HG02588 (cell line): Measurements from ENCODE around the gene YWHAG.
"Not testable (repeated sequence)": the region's sequence is repeated elsewhere in the genome, so short reads cannot be mapped to it uniquely, and the experiment has no call there.

Source experiments
- ATAC-seq: cut with Tn5 transposase; IDR thresholded peaks from one replicate; pipeline ENCODE4 v1.9.1; 2021; ENCODE audit warnings: mild to moderate bottlenecking, moderate library complexity; ENCODE audit not compliant: unreplicated experiment

YWHAG gene

DNA sequence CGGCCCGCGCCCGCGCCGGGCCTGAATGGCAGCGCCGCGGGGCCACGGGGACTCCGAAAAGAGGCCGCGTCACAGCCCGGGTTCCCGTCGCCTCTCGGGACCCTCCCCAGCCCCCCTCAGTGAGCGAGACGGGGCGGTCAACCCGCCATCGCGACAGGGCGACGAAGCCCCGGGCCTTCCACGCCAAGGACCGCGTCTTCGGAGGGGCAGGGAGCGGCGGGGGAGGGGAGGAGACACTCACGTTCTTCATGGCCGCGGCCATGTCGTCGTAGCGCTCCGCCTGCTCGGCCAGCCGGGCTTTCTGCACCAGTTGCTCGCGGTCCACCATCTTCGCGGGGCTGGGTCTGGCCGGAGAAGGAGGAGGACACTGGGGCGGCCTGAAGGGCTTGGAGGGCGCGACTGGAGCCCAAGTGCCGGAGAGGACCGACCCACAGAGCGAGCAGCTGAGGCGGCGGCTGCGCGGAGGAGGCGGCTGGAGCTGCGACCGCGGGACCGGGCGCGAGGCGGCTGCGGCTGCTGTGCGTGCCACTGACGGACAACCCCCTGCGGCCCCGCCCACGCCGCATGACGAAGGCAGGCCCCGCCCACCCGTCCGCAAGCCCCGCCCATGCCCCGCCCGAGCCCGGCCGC is at the start of gene YWHAG:
Gene YWHAG, minus strand, starts transcription at position 511 of the 630 bp plus-strand sequence. Its CDS starts 183 bp downstream, at position 328.
- ATAC-seq: peak; percentile 67

DNA sequence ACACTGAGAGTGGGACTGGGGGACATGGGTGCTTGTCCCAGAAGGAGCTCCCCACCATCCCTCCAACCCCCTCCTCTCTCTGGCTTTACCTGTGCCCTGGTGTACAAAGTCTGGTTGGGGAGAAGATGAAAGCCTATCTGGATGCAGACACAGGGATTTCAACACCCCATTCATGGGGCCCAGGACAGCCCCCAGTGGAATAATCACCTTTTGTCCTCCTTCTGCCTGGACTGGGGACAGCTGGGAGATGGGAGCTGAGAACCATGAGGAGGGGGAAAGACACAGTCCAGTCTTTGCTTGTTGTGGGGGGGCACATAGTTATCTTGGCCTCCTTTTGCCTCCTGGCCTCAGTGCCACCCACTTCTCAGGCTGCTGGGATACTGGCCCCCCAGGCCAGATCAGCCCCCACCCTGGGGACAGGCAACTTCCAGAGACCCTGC is 49.4 kb upstream of the YWHAG start:
- ATAC-seq: no peak

DNA sequence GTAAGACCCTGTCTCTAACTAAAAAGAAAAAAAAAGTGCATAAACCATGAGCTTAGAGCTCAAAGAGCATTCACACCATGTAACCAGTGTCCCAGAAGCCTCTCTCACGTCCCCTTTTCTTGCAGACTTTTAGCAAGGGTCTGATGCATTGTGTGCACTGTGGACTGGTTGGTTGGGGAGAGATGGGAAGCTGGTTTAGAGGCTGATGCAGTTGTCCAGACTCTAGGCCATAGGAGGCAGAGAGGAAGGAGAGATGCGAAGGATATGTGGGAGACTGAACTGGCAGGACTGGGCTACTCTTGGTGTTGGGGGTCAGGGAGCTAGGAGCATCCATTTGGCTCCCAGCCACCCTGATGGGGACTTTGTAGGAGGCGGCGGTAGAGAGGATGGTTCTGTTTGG is 48.9 kb upstream of the YWHAG start:
- no peak for ATAC-seq

DNA sequence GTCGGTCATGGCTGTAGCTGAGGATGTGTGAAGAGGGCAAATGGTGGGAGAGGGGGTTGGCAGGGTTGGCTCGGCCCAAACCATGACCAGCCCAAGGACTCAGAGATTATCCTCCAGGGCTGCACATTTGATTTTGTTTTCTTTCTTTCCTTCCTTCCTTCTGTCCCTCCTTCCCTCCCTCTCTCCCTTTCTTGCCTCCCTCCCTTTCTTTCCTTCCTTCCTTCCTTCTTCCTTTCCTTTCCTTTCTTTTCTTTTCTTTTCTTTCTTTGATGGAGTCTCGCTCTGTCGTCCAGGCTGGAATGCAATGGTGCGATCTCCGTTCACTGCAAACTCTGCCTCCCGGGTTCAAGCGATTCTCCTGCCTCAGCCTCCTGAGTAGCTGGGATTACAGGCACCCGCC is 46.9 kb upstream of the YWHAG start:
- no peak for ATAC-seq

DNA sequence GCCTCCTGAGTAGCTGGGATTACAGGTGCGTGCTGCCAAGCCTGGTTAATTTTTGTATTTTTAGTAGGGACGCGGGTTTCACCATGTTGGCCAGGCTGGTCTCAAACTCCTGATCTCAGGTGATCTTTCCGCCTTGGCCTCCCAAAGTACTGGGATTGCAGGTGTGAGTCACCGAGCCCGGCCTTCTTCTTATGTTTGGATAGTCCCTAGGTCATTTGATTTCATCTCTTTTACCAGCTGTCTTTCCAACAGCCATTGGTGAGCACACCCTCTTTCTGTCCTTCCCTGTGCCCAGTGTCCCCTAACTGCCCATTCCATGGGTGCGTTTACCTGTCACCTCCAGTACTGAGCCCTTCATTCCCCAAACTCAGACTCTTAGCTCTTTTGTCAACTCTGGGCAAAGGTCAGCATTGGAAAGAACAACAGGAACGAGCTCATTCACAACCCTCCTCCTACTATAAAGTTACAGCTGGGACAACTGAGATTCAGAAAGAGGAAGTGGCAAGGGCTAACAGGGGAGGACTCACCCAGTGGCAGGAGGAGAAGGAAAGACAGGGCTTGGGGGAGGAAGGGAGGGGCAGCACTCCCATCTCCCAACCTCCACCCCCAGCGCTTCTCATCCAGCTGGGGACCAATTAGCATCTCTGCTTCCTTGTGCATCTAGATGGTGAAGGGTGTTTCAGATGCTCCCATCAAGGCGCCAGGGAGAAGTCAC is 45.1 kb upstream of the YWHAG start:
- no peak for ATAC-seq

DNA sequence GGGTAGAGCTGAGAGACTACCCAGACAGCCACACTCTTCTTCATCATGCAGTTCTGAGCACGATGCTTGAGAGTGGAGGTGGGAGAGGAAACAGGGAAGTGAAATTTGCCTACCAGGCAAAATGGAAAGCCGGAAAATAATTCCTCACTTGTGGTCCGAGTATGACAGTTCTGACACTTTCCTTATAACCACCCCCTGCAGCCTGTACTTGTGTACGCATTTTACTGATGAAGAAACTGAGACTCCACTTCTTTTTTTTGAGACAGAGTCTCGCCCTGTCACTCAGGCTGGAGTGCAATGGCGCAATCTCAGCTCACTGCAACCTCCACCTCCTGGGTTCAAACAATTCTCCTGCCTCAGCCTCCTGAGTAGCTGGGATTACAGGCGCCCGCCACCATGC is 44.3 kb upstream of the YWHAG start:
- ATAC-seq: not testable (repeated sequence)

DNA sequence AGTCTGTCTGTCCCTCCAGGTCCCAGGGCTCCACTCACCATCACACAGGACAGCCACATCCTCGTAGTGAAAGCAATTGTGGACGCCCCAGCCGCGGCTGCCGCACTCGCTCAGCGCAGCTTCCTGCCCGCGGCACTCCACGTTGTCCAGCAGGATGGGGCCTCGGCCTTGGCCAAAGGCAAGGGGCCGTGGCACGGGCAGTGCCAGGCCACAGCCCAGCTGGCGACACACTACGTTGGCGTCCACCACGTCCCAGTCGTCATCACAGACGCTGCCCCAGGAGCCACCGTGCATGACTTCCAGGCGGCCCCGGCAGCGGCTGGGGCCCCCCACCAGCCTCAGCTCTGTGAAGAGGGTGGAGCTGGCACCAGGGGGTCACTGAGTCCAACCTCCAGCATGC is 41.5 kb upstream of the YWHAG start:
- no peak for ATAC-seq

DNA sequence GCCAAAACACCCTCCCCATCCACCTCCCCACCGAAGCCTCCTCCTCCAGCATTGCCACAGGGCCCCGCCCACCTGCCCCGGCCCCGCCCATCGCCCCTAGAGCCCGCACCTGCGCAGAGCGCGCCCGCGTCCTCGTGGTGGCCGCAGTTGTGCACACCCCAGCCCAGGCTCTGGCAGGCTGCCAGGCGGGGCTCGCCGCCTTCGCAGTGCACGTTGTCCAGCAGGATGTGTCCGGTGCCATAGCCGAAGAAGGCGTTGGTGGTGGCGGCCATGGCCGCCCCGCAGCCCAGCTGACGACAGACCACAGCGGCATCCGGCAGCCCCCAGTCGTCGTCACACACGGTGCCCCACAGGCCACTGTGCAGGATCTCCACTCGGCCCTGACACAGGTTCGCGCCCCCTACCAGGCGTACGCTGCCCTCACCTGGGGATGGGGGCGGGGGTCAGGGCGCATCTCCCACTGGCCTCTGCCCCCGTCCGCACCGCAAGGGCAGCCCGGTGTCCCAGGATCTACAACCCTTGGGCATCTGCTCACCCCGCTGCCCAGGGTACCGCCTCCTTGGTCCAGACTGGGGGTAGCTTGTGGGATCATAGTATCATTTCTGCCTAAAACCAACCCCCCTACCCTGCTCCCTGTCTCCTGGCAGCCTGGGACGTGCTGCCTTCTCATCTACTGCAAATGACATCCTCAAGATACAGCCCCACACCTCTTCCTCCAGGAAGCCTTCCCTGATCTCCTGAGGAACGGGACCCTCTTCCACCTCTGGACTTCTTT is 38.8 kb upstream of the YWHAG start:
- ATAC-seq: no peak

DNA sequence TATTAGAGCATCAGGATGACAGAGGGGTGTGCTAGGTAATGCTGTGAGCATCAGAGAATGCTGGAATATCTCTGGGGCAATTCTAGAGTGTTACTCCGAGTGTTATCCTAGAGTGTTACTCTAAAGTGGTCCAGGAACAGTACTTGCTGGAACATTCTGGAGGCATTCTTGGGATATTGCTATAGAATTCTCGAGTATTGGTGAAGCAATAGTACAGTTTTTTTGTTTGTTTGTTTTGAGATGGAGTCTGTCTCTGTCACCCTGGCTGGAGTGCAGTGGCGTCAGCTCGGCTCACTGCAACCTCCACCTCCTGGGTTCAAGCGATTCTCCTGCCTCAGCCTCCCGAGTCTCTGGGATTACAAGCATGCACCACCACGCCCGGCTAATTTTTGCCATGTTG is 38.1 kb upstream of the YWHAG start:
- ATAC-seq: no peak

DNA sequence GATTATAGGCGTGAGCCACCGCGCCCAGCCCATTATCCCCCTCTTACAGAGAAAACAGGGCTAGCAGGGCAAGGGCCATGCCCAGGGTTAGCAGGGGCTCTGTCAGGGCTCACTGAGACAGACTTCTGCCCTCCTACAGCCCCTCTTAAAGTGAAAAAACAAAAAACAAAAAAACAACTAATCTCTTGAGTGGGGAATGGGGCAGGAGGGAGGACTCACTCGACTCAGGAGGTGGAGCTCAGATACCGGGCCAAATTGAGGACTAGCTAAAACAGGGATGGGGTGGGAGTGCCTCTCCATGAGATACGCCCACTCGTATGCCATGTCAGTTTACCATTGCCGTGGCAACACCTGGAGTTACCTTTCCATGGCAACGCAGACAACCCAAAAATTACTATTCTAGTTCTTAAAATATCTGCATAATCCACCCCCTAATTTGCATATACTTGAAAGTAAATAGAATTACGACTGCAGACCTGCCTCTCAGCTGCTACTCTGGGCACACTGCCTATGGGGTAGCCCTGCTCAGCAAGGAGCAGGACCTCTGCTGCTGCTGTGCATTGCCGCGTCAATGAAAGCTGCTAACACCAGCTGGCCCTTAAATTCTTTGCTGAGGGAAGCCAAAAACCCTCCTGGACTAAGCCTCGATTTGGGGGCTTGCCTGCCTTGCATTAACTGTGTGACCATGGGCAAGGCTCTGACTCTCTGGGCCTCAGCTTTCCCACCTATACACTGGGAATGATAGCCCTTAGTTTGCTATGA is 37.4 kb upstream of the YWHAG start:
- ATAC-seq: no peak

DNA sequence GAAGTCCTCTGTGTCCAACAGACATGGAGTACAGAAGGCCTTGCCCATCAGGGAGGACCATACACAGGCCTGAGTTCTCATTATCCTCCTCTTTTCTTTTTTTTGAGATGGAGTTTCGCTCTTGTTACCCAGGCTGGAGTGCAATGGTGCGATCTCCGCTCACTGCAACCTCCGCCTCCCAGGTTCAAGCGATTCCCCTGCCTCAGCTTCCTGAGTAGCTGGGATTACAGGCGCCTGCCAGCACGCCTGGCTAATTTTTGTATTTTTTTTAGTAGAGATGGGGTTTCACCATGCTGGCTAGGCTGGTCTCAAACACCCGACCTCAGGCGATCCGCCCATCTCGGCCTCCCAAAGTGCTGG is 36.8 kb upstream of the YWHAG start:
- not testable (repeated sequence) for ATAC-seq

DNA sequence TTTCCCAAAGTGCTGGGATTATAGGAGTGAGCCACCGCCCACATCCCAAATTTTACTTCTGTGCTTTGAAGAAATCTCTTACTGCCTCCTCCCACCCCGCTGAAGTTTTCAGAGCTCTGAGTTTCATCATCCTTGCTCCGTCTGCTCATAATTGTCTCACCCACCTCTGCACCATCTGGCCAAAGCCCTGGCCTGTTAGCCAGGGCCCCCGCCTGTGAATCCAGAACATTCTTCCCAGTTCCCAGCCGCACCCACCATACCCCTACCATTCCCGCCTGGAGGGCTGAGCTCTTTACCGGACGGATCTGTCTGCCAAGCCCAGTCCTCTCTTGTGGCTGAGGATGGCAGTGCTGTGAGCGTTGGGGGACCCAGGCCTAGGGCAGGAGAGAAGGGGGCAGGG is 36.2 kb upstream of the YWHAG start:
- ATAC-seq: no peak

DNA sequence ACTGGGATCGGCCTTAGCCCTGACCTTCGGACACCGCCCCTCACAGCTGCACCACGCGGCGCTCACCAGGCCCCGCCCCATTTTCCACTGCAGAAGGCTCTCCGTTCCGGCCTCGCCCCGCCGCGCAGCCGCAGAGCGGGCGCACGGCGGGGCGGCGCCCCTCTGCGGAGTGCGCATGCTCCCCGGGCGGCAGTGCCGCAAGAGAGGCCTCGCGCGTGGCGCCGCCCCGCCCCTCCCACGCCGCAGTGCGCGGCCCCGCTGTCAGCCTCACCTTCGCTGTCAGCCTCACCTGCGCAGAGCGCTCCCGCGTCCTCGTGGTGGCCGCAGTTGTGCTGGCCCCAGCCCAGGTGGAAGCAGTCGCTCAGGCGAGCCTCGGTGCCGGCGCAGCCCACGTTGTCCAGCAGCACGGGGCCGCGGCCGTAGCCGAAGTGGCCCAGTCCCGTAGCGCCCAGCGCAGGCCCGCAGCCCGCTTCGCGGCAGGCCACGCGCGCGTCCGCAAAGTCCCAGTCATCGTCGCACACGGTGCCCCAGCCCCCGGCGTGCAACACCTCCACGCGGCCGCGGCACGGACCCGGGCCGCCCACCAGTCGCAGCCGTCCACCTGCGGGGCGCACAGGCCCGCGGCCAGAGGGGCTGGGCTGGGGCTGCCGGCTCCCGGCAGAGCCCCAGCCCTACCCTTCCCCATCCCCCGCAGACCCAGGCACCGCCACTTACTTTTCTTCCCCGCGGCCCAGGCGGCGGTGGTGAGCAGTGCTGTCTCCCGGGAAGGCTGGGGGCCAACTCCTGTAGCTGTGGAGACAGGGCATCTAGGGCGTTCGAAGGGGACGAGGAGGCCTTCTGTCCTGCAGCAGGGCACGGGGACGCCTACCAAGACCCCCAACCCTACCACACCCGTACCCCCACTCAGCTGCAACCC is 34.6 kb upstream of the YWHAG start:
- ATAC-seq: peak; percentile 82

DNA sequence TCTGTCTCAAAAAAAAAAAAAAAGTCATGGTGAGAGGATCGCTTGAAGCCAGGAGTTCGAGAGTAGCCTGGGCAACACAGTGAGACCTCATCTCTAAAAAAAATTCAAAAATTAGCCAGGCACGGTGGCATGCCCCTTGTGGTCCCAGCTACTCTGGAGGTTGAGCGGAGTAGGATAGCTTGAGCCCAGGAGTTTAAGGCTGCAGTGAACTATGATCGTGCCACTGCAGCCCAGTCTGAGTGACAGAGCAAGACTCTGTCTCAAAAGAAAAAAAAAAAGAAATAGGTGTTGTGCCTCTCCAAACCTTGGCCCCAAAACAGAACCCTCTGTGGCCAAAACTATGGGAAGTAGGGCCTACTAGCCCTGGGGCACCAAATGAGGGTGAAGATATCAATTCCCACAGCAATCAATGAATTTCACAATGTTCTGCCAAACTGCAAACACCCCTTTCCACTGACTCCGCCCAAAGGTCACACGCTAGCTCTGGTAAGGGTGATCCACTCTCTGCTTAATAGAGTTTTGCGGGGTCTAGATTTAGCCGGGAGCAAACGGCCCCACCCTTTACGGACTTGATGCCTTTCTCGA is 33.8 kb upstream of the YWHAG start:
- no peak for ATAC-seq

DNA sequence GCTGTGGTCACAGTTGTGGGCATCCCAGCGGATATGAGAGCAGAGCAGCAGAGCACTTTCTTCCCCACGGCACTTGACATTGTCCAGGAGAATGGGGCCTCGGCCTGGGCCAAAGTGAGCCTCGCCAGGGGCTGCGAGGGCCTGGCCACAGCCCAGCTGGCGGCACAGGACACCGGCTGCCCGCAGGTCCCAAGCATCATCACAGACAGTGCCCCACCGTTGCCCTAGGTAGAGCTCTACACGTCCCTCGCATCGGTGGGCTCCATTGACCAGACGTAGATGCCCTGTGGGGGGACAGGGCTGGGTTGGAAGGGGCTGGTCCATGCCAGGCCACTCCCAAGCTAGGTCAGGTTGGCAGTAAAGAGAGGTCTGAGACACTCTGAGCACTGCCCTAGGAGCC is 31.3 kb upstream of the YWHAG start:
- ATAC-seq: no peak

DNA sequence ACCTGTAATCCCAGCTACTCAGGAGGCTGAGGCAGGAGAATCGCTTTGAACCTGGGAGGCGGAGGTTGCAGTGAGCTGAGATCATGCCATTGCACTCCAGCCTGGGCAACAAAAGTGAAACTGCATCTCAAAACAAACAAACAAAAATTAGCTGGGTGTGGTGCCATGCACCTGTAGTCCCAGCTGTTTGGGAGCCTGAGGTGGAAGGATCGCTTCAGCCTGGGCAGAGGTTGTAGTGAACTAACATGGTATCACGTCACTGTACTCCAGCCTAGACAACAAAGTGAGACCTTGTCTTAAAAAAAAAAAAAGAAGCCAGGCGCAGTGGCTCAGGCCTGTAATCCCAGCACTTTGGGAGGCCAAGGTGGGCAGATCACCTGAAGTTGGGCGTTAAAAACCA is 29.0 kb upstream of the YWHAG start:
- not testable (repeated sequence) for ATAC-seq

DNA sequence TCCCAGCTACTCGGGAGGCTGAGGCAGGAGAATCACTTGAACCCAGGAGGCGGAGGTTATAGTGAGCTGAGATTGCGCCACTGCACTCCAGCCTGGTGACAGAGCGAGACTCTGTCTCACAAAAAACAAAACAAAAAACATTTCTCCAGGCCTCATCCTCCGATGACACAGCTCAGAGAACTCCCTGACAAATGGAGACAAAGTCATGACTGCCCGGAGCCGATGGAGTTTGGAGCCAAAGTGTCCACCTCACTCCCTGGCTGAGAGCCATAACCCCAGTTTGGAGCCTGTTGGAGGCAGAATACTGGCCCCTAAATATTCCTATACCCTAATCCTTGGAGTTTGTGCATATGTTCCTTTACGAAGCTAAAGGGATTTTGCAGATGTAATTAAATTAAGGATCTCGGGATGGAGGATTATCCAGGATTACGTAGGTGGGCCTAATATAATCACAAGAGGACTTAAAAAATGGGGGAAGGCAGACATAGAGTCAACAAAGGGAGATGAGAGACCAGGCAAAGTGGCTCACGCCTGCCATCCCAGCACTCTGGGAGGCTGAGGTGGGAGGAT is 28.0 kb upstream of the YWHAG start:
- no peak for ATAC-seq

DNA sequence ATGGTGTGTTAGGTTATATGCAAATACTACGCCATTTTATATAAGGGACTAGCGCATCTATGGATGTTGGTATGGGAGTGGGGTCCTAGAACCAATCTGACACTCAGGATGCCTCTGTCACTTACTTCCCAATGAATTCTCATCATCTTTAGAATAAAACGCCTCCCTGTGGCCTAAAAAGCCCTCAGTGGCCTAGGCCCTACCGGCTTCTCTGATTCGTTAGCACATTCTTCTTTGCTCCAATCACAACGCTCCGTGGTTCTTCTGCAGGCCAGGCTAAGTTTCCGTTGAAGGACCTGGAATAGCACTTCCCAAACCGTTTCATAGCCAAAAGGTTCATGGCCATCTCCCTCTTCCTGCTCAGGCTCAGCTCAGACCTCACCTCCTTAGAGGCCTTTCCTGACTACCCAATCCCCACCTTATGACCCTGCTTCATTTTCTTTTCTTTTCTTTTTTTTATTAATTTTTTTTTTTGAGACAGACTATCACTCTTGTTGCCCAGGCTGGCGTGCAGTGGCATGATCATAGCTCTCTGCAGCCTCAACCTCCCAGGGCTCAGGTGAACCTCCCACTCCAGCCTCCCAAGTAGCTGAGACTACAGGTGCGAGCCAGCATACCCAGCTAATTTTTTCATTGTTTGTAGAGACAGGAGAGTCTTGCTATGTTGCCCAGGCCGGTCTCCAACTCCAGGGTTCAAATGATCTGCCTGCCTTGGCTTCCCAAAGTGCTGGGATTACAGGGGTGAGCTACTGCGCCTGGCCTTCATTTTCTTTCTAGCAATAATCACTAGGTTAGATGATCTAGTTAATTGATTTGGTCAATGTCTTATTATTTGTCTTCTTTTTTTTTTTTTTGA is 24.5 kb upstream of the YWHAG start:
- no peak for ATAC-seq

DNA sequence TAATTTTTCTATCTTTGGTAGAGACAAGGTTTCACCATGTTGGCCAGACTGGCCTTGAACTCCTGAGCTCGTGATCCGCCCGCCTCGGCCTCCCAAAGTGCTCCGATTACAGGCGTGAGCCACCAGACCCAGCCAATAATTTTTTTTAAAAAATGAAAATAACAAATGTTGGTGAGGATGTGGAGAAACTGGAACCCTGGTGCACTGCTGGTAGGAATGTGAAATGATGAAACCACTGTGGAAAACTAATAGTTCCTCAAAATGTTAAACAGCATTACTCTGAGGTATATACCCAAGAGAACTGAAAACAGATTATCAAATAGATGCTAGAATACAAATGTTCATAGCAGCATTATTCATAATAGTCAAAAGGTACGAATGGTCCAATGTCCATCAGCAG is 23.0 kb upstream of the YWHAG start:
- no peak for ATAC-seq
